WTC11 (cell line): ENCODE measurements around the gene ETNK1.

Experiments used
- ATF3 ChIP-seq: sonication (generic); formaldehyde crosslinking; conservative IDR thresholded peaks from 2 replicates; pipeline ENCODE4 v1.8.1; 2022; ENCODE audit warnings: mild to moderate bottlenecking, missing genetic modification reagents
- CREM ChIP-seq: sonication (generic); formaldehyde crosslinking; IDR thresholded peaks from 2 replicates; pipeline ENCODE4 v1.8.1; 2022; ENCODE audit warnings: mild to moderate bottlenecking, missing genetic modification reagents, moderate library complexity
- ESRRA ChIP-seq: sonication (generic); formaldehyde crosslinking; IDR thresholded peaks from 2 replicates; pipeline ENCODE4 v1.8.1; 2022; ENCODE audit warnings: mild to moderate bottlenecking, missing genetic modification reagents, borderline replicate concordance
- ETV6 ChIP-seq: sonication (generic); formaldehyde crosslinking; IDR thresholded peaks from 2 replicates; pipeline ENCODE4 v1.8.1; 2022; ENCODE audit warnings: mild to moderate bottlenecking, missing genetic modification reagents
- MYBL2 ChIP-seq: sonication (generic); formaldehyde crosslinking; IDR thresholded peaks from 2 replicates; pipeline ENCODE4 v1.8.1; 2023; ENCODE audit warnings: mild to moderate bottlenecking, moderate library complexity, missing genetic modification reagents
- SMAD4 ChIP-seq: sonication (generic); formaldehyde crosslinking; IDR thresholded peaks from 2 replicates; pipeline ENCODE4 v1.8.0; 2022; ENCODE audit warnings: mild to moderate bottlenecking, missing genetic modification reagents
- ZBTB43 ChIP-seq: sonication (generic); formaldehyde crosslinking; IDR thresholded peaks from 2 replicates; pipeline ENCODE4 v1.8.1; 2023; ENCODE audit warnings: mild to moderate bottlenecking, missing genetic modification reagents
- ZNF121 ChIP-seq: sonication (generic); formaldehyde crosslinking; IDR thresholded peaks from 2 replicates; pipeline ENCODE4 v1.8.0; 2023; ENCODE audit warnings: missing genetic modification reagents
- ZSCAN18 ChIP-seq: fragments of 250-450 bp; sonication (Bioruptor Pico); IDR thresholded peaks from 2 replicates; pipeline ENCODE4 v2.1.2; 2022; ENCODE audit warnings: mild to moderate bottlenecking, moderate library complexity
- TF ChIP-seq, protein P1 (sequence below): sonication (generic); formaldehyde crosslinking; IDR thresholded peaks from 2 replicates; pipeline ENCODE4 v1.8.0; 2022; ENCODE audit warnings: missing genetic modification reagents
- TF ChIP-seq, protein P2 (sequence below): fragments of 200-600 bp; IDR thresholded peaks from 2 replicates; pipeline ENCODE4 v1.8.0; 2022; ENCODE audit warnings: antibody characterized with exemption

DNA sequence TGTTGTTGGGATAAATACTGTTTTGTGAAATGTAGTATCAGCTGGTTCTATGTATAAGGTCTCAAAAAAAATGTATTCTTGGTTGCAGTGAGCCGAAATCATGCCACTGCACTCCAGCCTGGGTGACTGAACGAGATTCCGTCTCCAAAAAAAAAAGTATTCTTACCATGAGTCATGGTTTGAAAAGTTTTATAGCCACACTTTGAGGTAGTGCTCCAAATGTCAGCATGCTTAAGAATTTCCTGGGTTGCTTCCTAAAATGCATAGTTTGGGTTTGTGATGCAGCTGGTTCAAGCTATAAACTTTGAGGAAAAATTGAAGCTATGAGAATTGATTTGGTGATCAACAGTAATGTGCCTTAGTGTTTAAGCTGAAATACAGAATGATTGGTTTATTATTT, 48.0 kb downstream of the ETNK1 start:
- TF ChIP-seq, protein P1, sequence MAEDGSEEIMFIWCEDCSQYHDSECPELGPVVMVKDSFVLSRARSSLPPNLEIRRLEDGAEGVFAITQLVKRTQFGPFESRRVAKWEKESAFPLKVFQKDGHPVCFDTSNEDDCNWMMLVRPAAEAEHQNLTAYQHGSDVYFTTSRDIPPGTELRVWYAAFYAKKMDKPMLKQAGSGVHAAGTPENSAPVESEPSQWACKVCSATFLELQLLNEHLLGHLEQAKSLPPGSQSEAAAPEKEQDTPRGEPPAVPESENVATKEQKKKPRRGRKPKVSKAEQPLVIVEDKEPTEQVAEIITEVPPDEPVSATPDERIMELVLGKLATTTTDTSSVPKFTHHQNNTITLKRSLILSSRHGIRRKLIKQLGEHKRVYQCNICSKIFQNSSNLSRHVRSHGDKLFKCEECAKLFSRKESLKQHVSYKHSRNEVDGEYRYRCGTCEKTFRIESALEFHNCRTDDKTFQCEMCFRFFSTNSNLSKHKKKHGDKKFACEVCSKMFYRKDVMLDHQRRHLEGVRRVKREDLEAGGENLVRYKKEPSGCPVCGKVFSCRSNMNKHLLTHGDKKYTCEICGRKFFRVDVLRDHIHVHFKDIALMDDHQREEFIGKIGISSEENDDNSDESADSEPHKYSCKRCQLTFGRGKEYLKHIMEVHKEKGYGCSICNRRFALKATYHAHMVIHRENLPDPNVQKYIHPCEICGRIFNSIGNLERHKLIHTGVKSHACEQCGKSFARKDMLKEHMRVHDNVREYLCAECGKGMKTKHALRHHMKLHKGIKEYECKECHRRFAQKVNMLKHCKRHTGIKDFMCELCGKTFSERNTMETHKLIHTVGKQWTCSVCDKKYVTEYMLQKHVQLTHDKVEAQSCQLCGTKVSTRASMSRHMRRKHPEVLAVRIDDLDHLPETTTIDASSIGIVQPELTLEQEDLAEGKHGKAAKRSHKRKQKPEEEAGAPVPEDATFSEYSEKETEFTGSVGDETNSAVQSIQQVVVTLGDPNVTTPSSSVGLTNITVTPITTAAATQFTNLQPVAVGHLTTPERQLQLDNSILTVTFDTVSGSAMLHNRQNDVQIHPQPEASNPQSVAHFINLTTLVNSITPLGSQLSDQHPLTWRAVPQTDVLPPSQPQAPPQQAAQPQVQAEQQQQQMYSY (CRISPR knock-in tag) = no peak
- TF ChIP-seq CREM (CRISPR knock-in tag) (no peak), ZNF121 (CRISPR knock-in tag) (no peak), ESRRA (CRISPR knock-in tag) (no peak), ETV6 (CRISPR knock-in tag) (no peak), MYBL2 (CRISPR knock-in tag) (no peak), ATF3 (CRISPR knock-in tag) (no peak), ZSCAN18 (CRISPR knock-in tag) (no peak), ZBTB43 (no peak), SMAD4 (CRISPR knock-in tag) (no peak)
- TF ChIP-seq, protein P2, sequence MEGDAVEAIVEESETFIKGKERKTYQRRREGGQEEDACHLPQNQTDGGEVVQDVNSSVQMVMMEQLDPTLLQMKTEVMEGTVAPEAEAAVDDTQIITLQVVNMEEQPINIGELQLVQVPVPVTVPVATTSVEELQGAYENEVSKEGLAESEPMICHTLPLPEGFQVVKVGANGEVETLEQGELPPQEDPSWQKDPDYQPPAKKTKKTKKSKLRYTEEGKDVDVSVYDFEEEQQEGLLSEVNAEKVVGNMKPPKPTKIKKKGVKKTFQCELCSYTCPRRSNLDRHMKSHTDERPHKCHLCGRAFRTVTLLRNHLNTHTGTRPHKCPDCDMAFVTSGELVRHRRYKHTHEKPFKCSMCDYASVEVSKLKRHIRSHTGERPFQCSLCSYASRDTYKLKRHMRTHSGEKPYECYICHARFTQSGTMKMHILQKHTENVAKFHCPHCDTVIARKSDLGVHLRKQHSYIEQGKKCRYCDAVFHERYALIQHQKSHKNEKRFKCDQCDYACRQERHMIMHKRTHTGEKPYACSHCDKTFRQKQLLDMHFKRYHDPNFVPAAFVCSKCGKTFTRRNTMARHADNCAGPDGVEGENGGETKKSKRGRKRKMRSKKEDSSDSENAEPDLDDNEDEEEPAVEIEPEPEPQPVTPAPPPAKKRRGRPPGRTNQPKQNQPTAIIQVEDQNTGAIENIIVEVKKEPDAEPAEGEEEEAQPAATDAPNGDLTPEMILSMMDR = no peak
